HEK293 (cell line): Measurements from ENCODE around the gene TBXA2R.

Experiments used
- CTCF ChIA-PET: fragments of 350-600 bp; formaldehyde crosslinking; extraction: SDS; loops from one replicate; lab custom pipeline; 2021; ENCODE audit warnings: antibody characterized with exemption; lab: Yijun Ruan, JAX
- POLR2A ChIA-PET: fragments of 300-600 bp; formaldehyde crosslinking; extraction: SDS; loops from one replicate; lab custom pipeline; 2020; ENCODE audit warnings: antibody characterized with exemption, inconsistent platforms; lab: Yijun Ruan, JAX
- H3K27ac ChIP-seq: fragments of 200-500 bp; sonication (Bioruptor generic); 2 replicates; pipeline ENCODE4 v1.5.1; 2014; ENCODE audit warnings: low read depth, low read length, control low read depth, inconsistent platforms; ENCODE audit errors: extremely low read depth
- H3K36me3 ChIP-seq, 2 experiments: fragments of 200-500 bp in 1 of 2; sonication (Bioruptor generic) in 1 of 2; 1 replicate in 1 of 2; 2 replicates in 1 of 2; pipeline ENCODE4 v1.5.1; 2014 to 2017; ENCODE audit warnings: inconsistent platforms in 2 of 2, low read length in 2 of 2; ENCODE audit not compliant: control insufficient read depth in 2 of 2, insufficient read depth in 1 of 2
- H3K4me1 ChIP-seq: fragments of 200-500 bp; sonication (Bioruptor generic); 2 replicates; pipeline ENCODE4 v1.5.1; 2014; ENCODE audit warnings: mild to moderate bottlenecking, low read length, inconsistent platforms; ENCODE audit not compliant: control insufficient read depth, insufficient read depth
- H3K4me3 ChIP-seq: 2 replicates; pipeline ENCODE4 v1.5.1; 2011; ENCODE audit warnings: low read depth, mild to moderate bottlenecking, control low read depth, low read length, moderate library complexity
- H3K9me3 ChIP-seq: fragments of 200-500 bp; sonication (Bioruptor generic); 2 replicates; pipeline ENCODE4 v1.5.1; 2014; ENCODE audit warnings: low read depth, low read length, inconsistent platforms; ENCODE audit not compliant: control insufficient read depth, insufficient read depth
- BCL6B ChIP-seq: fragments of 450-650 bp; formaldehyde crosslinking; IDR thresholded peaks from 2 replicates; pipeline ENCODE4 v1.5.1; 2017; ENCODE audit warnings: missing biosample characterization, missing genetic modification characterization
- GLIS2 ChIP-seq: fragments of 450-650 bp; formaldehyde crosslinking; IDR thresholded peaks from 2 replicates; pipeline ENCODE4 v1.5.1; 2016; ENCODE audit warnings: missing biosample characterization, missing genetic modification characterization
- SP2 ChIP-seq: fragments of 450-650 bp; formaldehyde crosslinking; IDR thresholded peaks from 2 replicates; pipeline ENCODE4 v1.5.1; 2016; ENCODE audit warnings: missing biosample characterization, missing genetic modification characterization
- ZBTB48 ChIP-seq: fragments of 450-650 bp; formaldehyde crosslinking; IDR thresholded peaks from 2 replicates; pipeline ENCODE4 v1.5.1; 2016; ENCODE audit warnings: missing biosample characterization, missing genetic modification characterization
- ZBTB7A ChIP-seq: fragments of 450-650 bp; formaldehyde crosslinking; IDR thresholded peaks from 2 replicates; pipeline ENCODE4 v1.5.1; 2016; ENCODE audit warnings: low read depth, missing biosample characterization, missing genetic modification characterization
- ZNF10 ChIP-seq: fragments of 450-650 bp; formaldehyde crosslinking; IDR thresholded peaks from 2 replicates; pipeline ENCODE4 v1.5.1; 2017; ENCODE audit warnings: missing biosample characterization, missing genetic modification characterization
- ZNF112 ChIP-seq: fragments of 450-650 bp; formaldehyde crosslinking; IDR thresholded peaks from 2 replicates; pipeline ENCODE4 v1.5.0; 2017; ENCODE audit warnings: missing biosample characterization, missing genetic modification characterization
- ZNF214 ChIP-seq: fragments of 450-650 bp; formaldehyde crosslinking; IDR thresholded peaks from 2 replicates; pipeline ENCODE4 v1.5.1; 2017; ENCODE audit warnings: missing biosample characterization, mild to moderate bottlenecking, missing genetic modification characterization, borderline replicate concordance
- ZNF248 ChIP-seq: fragments of 450-650 bp; formaldehyde crosslinking; IDR thresholded peaks from 2 replicates; pipeline ENCODE4 v1.5.1; 2017; ENCODE audit warnings: missing biosample characterization, missing genetic modification characterization
- ZNF311 ChIP-seq: fragments of 450-650 bp; formaldehyde crosslinking; IDR thresholded peaks from 2 replicates; pipeline ENCODE4 v1.5.1; 2017; ENCODE audit warnings: missing biosample characterization, missing genetic modification characterization, borderline replicate concordance
- ZNF350 ChIP-seq: fragments of 450-650 bp; formaldehyde crosslinking; IDR thresholded peaks from 2 replicates; pipeline ENCODE4 v1.5.0; 2017; ENCODE audit warnings: missing biosample characterization, mild to moderate bottlenecking, missing genetic modification characterization
- ZNF621 ChIP-seq: fragments of 450-650 bp; formaldehyde crosslinking; IDR thresholded peaks from 2 replicates; pipeline ENCODE4 v1.5.1; 2017; ENCODE audit warnings: missing biosample characterization, missing genetic modification characterization
- ZNF677 ChIP-seq: fragments of 450-650 bp; IDR thresholded peaks from 2 replicates; pipeline ENCODE4 v1.5.0; 2018; ENCODE audit warnings: missing biosample characterization, mild to moderate bottlenecking, missing genetic modification characterization, moderate library complexity
- ZNF776 ChIP-seq: fragments of 450-650 bp; formaldehyde crosslinking; IDR thresholded peaks from 2 replicates; pipeline ENCODE4 v1.5.0; 2017; ENCODE audit warnings: missing biosample characterization, missing genetic modification characterization, borderline replicate concordance
- ZSCAN4 ChIP-seq: fragments of 450-650 bp; formaldehyde crosslinking; IDR thresholded peaks from 2 replicates; pipeline ENCODE4 v1.5.1; 2017; ENCODE audit warnings: missing biosample characterization, missing genetic modification characterization
- ZSCAN5A ChIP-seq: fragments of 450-650 bp; formaldehyde crosslinking; IDR thresholded peaks from 2 replicates; pipeline ENCODE4 v1.5.1; 2016; ENCODE audit warnings: missing biosample characterization, missing genetic modification characterization

Gene TBXA2R

GRCh38 chr19:3605770-3606169 is 905 bp downstream of the TBXA2R start (continued):
- 0 out of 2 replicates have a peak, but pooled peaks have one; percentile 20 for TF ChIP-seq ZBTB48 (tag by site-specific recombination)
- TF ChIP-seq ZBTB7A (tag by site-specific recombination), result 0 out of 2 replicates have a peak, but pooled peaks have one; percentile 48
- peak; percentile 7; the same call in 1 of the 2 replicates for TF ChIP-seq ZNF311 (tag by site-specific recombination)
- no peak for TF ChIP-seq ZNF621 (tag by site-specific recombination)
- no peak for TF ChIP-seq ZNF776 (tag by site-specific recombination)

GRCh38 chr19:3605361-3605760 is 1.3 kb downstream of the TBXA2R start:
- Histone ChIP-seq H3K27ac (no peak overlapping the region), H3K4me1 (peaks cover 3% of the 10 kb centered on the region; the same call in 1 of the 2 replicates), H3K4me3 (no peak overlapping the region), H3K36me3 (peaks cover 0 to 6% of the 10 kb centered on the region in 2 experiments; a peak in 2 of 3 replicates), H3K9me3 (no peaks in the 10 kb centered on the region)
- TF ChIP-seq ZSCAN4 (tag by site-specific recombination), result peak; percentile 65
- TF ChIP-seq ZNF677 (tag by site-specific recombination), result no peak
- TF ChIP-seq ZNF248 (tag by site-specific recombination), result 0 out of 2 replicates have a peak, but pooled peaks have one; percentile 36
- TF ChIP-seq ZSCAN5A (tag by site-specific recombination), result no peak
- no peak for TF ChIP-seq ZNF112
- TF ChIP-seq BCL6B, result peak; percentile 44; the same call in 1 of the 2 replicates
- TF ChIP-seq ZNF311 (tag by site-specific recombination), result 0 out of 2 replicates have a peak, but pooled peaks have one; percentile 8
- TF ChIP-seq ZNF214 (tag by site-specific recombination), result no peak
- CTCF ChIA-PET, result no interaction called here
- POLR2A ChIA-PET, result no interaction called here

GRCh38 chr19:3604987-3605343 is 1.7 kb downstream of the TBXA2R start:
- Histone ChIP-seq H3K4me1 (peaks cover 3% of the 10 kb centered on the region; the same call in 1 of the 2 replicates), H3K27ac (no peak overlapping the region), H3K4me3 (no peak overlapping the region), H3K36me3 (peaks cover 0 to 2% of the 10 kb centered on the region in 2 experiments; a peak in 2 of 3 replicates), H3K9me3 (no peaks in the 10 kb centered on the region)
- TF ChIP-seq SP2 (tag by site-specific recombination) (peak; percentile 21; the same call in 1 of the 2 replicates), ZNF248 (tag by site-specific recombination) (no peak), ZNF350 (tag by site-specific recombination) (no peak), GLIS2 (tag by site-specific recombination) (peak; percentile 50; the same call in 1 of the 2 replicates), ZNF10 (tag by site-specific recombination) (no peak)
- ChIA-PET CTCF (no interaction called here), POLR2A (no interaction called here)
